ENCODE measurements around the gene CCDC61. TPM values are rescaled to one million over a fixed set of nuclear protein-coding genes. Genes with fewer than 3 reads are reported as not detected.

Gene CCDC61
- total and polyA plus RNA-seq, 2 experiments from 2014 or later = 2.6 to 6.9 TPM

- no peaks in the 10 kb centered on the region for H3K36me3 ChIP-seq (ENCODE audit: low read depth)
- H3K4me3 ChIP-seq = no peak overlapping the region
- H3K27me3 ChIP-seq (replicated peaks; ENCODE audit: insufficient read depth) = no peaks in the 10 kb centered on the region
- H4K20me1 ChIP-seq (ENCODE audit: insufficient read depth) = no peaks in the 10 kb centered on the region
- no peaks in the 10 kb centered on the region for H3K9me3 ChIP-seq (ENCODE audit: low read depth)
- TF ChIP-seq EZH2phosphoT487 (IDR thresholded peaks at IDR 0.05; ENCODE audit: insufficient read depth, low read depth) (no peak), EZH2 (IDR thresholded peaks at IDR 0.05; ENCODE audit: insufficient read depth, poor library complexity, severe bottlenecking) (no peak)
- WGBS, 2 experiments (ENCODE audit: low coverage in 1 of 2, low lambda C conversion rate in 2 of 2, missing lambda C conversion rate in 2 of 2) = 57 to 63% methylated on average over 12 of the region's 12 CpGs
- H3K4me2 ChIP-seq (ENCODE audit: unreplicated experiment) = no peak overlapping the region
- H2AFZ ChIP-seq = no peak overlapping the region
- no peak overlapping the region for H3K9ac ChIP-seq
- no peaks in the 10 kb centered on the region for H3K4me1 ChIP-seq (ENCODE audit: insufficient read depth)
- H3K9me2 ChIP-seq (ENCODE audit: insufficient read depth) = no peaks in the 10 kb centered on the region
- no peaks in the 10 kb centered on the region for H3K79me2 ChIP-seq (ENCODE audit: insufficient read depth)
- no peak for DNase-seq
- no peaks in the 10 kb centered on the region for H3F3A ChIP-seq (ENCODE audit: insufficient read depth)
- no peak overlapping the region for H3K27ac ChIP-seq
- in situ Hi-C loops (cut with MboI) = no loop called here
These were observed 5.0 kb upstream of the CCDC61 start for GRCh38 chr19:45990113-45990728.

- H3K9me3 ChIP-seq (ENCODE audit: low read depth) = no peaks in the 10 kb centered on the region
- WGBS, 2 experiments (ENCODE audit: low coverage in 1 of 2, low lambda C conversion rate in 2 of 2, missing lambda C conversion rate in 2 of 2) = 7 to 8% methylated on average over 8 of the region's 8 CpGs
- in situ Hi-C loops (cut with MboI) = no loop called here
These were observed 740 bp upstream of the CCDC61 start for GRCh38 chr19:45994456-45994997.

DNA sequence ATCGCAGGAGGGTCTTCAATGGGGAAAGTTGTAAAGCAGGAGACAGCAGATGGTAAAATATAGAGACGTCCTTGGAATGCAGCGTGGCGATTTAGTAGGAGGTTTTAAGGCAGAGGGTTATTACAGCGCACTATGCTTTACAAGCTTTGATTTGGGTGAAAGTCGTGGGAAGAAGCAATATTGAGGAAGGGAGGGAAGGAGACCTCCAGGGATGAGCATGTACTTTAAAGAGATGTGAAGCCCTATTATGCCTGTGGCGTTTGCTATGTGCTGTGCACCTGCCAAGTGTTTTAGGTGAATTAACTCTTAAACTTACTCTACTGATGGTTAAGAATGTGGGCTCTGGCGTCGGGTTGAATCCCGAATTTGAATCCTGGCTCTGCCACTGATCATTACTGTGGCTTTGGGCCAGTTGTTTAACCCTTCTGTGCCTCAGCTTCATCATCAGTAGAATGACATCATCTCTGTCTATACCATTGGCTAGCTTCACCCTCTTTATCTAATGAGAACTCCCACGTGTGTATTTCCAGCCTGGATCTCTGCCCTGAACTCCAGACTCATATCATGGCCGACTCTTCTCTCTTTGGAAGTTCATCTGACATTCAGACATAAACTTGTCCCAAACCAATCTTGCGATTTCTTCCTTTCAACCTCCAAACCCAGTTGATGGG is 583 bp downstream of the CCDC61 start:
- H3K27ac ChIP-seq = peak overlapping the region; percentile 13; the same call in 1 of the 2 replicates
- peak overlapping the region; percentile 92 for H3K4me2 ChIP-seq (ENCODE audit: unreplicated experiment)
- no peaks in the 10 kb centered on the region for H4K20me1 ChIP-seq (ENCODE audit: insufficient read depth)
- peaks cover 11% of the 10 kb centered on the region; the same call in 1 of the 2 replicates for H3K79me2 ChIP-seq (ENCODE audit: insufficient read depth)
- no peaks in the 10 kb centered on the region for H3K9me3 ChIP-seq (ENCODE audit: low read depth)
- peak overlapping the region; percentile 93 for H3K4me3 ChIP-seq
- peaks cover 4% of the 10 kb centered on the region; the same call in 1 of the 2 replicates for H3K4me1 ChIP-seq (ENCODE audit: insufficient read depth)
- peak overlapping the region; percentile 92 for H2AFZ ChIP-seq
- H3F3A ChIP-seq (ENCODE audit: insufficient read depth) = no peaks in the 10 kb centered on the region
- DNase-seq = peak; percentile 58
- in situ Hi-C loops (cut with MboI) = no loop called here
- H3K9ac ChIP-seq = peak overlapping the region; percentile 85
- no peaks in the 10 kb centered on the region for H3K36me3 ChIP-seq (ENCODE audit: low read depth)
- 8 to 9% methylated on average over 13 of the region's 13 CpGs for WGBS, 2 experiments (ENCODE audit: low coverage in 1 of 2, low lambda C conversion rate in 2 of 2, missing lambda C conversion rate in 2 of 2)
- TF ChIP-seq EZH2 (IDR thresholded peaks at IDR 0.05; ENCODE audit: insufficient read depth, poor library complexity, severe bottlenecking) (no peak), EZH2phosphoT487 (IDR thresholded peaks at IDR 0.05; ENCODE audit: insufficient read depth, low read depth) (no peak)
- H3K27me3 ChIP-seq (replicated peaks; ENCODE audit: insufficient read depth) = no peaks in the 10 kb centered on the region
- H3K9me2 ChIP-seq (ENCODE audit: insufficient read depth) = no peaks in the 10 kb centered on the region

More at GRCh38 chr19:45994456-45994997, 740 bp upstream of the CCDC61 start:
- no peak for TF ChIP-seq EZH2 (IDR thresholded peaks at IDR 0.05; ENCODE audit: insufficient read depth, poor library complexity, severe bottlenecking)
- no peak for TF ChIP-seq EZH2phosphoT487 (IDR thresholded peaks at IDR 0.05; ENCODE audit: insufficient read depth, low read depth)
- peaks cover 11% of the 10 kb centered on the region; the same call in 1 of the 2 replicates for H3K79me2 ChIP-seq (ENCODE audit: insufficient read depth)
- H3K27ac ChIP-seq = 0 out of 2 replicates have a peak overlapping the region, but pooled peaks have one; percentile 17
- H3K27me3 ChIP-seq (replicated peaks; ENCODE audit: insufficient read depth) = no peaks in the 10 kb centered on the region
- no peaks in the 10 kb centered on the region for H3F3A ChIP-seq (ENCODE audit: insufficient read depth)
- no peaks in the 10 kb centered on the region for H3K36me3 ChIP-seq (ENCODE audit: low read depth)
- peak overlapping the region; percentile 76 for H3K4me3 ChIP-seq
- H3K4me1 ChIP-seq (ENCODE audit: insufficient read depth) = peaks cover 4% of the 10 kb centered on the region; the same call in 1 of the 2 replicates
- H2AFZ ChIP-seq = peak overlapping the region; percentile 94
- peak overlapping the region; percentile 52 for H3K9ac ChIP-seq
- H3K9me2 ChIP-seq (ENCODE audit: insufficient read depth) = no peaks in the 10 kb centered on the region
- H4K20me1 ChIP-seq (ENCODE audit: insufficient read depth) = no peaks in the 10 kb centered on the region
- peak overlapping the region; percentile 85 for H3K4me2 ChIP-seq (ENCODE audit: unreplicated experiment)
- peak; percentile 74 for DNase-seq

- Histone ChIP-seq H3K4me1 (ENCODE audit: insufficient read depth) (peaks cover 4% of the 10 kb centered on the region; the same call in 1 of the 2 replicates), H3K9me3 (ENCODE audit: low read depth) (no peaks in the 10 kb centered on the region), H3K27me3 (replicated peaks; ENCODE audit: insufficient read depth) (no peaks in the 10 kb centered on the region), H3K9me2 (ENCODE audit: insufficient read depth) (no peaks in the 10 kb centered on the region), H3K4me2 (ENCODE audit: unreplicated experiment) (no peak overlapping the region), H3K27ac (no peak overlapping the region), H3K36me3 (ENCODE audit: low read depth) (no peaks in the 10 kb centered on the region), H3K79me2 (ENCODE audit: insufficient read depth) (peaks cover 11% of the 10 kb centered on the region), H3K4me3 (no peak overlapping the region), H3K9ac (no peak overlapping the region), H2AFZ (no peak overlapping the region), H3F3A (ENCODE audit: insufficient read depth) (no peaks in the 10 kb centered on the region), H4K20me1 (ENCODE audit: insufficient read depth) (no peaks in the 10 kb centered on the region)
- WGBS, 2 experiments (ENCODE audit: low coverage in 1 of 2, low lambda C conversion rate in 2 of 2, missing lambda C conversion rate in 2 of 2) = 96 to 98% methylated on average over 8 of the region's 8 CpGs
- TF ChIP-seq EZH2phosphoT487 (IDR thresholded peaks at IDR 0.05; ENCODE audit: insufficient read depth, low read depth) = no peak
- TF ChIP-seq EZH2 (IDR thresholded peaks at IDR 0.05; ENCODE audit: insufficient read depth, poor library complexity, severe bottlenecking) = no peak
- in situ Hi-C loops (cut with MboI) = no loop called here
- DNase-seq = no peak
These were observed 1.7 kb downstream of the CCDC61 start for GRCh38 chr19:45996933-45997332.

Measured in GM23248 (cell line).